GM19467 (cell line): Measurements from ENCODE around the gene RIN1.
"Not testable (repeated sequence)": the region's sequence is repeated elsewhere in the genome, so short reads cannot be mapped to it uniquely, and the experiment has no call there.

Experiments
- ATAC-seq: cut with Tn5 transposase; IDR thresholded peaks from one replicate; pipeline ENCODE4 v1.9.1; 2021; ENCODE audit warnings: mild to moderate bottlenecking, moderate library complexity; ENCODE audit not compliant: unreplicated experiment

The RIN1 gene

DNA sequence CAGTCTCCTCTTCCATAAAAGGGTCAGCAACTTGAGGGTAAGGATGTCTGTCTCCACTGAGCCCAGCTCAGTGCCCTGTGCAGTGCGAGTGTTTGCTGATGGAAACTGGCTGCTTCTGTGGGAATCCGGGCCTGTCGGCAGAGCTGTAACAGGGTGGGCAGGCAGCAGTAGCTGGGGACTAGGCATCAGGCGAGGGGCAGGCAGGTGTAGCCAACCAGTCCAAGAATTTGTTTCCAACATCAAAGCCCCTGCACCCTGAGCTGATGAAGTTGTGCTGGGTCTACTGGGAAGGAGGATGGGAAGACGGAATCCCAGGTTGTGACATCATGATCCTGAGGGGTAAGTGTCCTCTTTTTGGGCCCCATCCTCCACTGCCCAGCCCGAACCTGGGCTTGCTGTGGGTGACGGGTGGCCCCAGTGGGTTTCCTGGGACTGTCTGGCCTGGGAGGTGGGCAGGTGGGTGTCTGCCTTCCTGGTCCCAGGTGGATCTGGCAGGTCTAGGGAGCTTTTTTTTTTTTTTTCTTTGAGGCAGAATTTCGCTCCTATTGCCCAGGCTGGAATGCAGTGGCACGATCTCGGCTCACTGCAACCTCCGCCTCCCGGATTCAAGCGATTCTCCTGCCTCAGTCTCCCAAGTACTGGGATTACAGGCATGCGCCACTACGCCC, 24.3 kb upstream of the RIN1 start:
- ATAC-seq, result no peak

GRCh38 chr11:66359662-66360087, 23.4 kb upstream of the RIN1 start:
- ATAC-seq, result no peak

DNA sequence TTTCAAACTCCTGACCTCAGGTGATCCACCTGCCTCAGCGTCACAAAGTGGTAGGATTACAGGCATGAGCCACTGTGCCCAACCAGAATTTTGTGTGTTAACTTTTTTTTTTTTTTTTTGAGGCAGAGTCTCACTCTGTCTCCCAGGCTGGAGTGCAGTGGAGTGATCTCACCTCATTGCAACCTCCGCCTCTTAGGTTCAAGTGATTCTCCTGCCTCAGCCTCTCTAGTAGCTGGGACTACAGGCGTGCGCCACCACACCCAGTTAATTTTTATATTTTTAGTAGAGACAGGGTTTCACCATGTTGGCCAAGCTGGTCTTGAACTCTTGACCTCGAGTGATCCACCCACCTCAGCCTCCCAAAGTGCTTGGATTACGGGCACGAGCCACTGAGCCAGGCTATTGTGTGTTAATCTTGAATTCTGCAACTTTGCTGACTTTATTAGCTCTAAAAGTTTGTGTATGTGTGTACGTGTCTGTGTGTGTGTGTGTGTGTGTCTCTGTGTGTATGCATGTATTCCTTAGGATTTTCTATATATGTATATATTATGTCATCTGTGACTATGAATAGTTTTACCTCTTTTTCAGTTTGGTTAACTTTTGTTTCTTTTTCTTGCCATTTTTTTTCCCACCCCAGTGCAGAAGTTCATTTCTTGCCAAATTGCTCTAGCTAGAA, 14.5 kb upstream of the RIN1 start:
- not testable (repeated sequence) for ATAC-seq

DNA sequence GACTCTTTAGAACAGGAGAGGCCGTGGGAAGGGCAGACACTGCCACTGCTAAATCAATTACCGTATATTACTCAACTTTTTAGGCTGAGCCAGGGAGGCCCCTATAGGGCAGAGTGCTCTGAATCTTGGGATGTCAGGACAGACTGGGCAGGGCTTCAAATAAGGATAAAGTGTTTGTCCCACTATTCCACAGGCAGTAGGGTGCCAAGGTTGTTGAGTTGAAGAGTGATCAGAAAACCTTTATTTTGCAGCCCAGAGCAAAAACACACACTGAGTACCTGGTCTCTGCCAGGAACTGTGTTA, 12.8 kb upstream of the RIN1 start:
- ATAC-seq, result no peak

- ATAC-seq, result peak; percentile 42
Observed at GRCh38 chr11:66347425-66348276, 11.4 kb upstream of the RIN1 start, which contains the start of gene B4GAT1. Gene B4GAT1, minus strand, starts transcription at chr11:66347629. Its CDS starts 84 bp downstream, at chr11:66347545.

- no peak for ATAC-seq
Observed at GRCh38 chr11:66346476-66347424, 10.5 kb upstream of the RIN1 start.

- no peak for ATAC-seq
Observed at GRCh38 chr11:66345316-66345649, 9.0 kb upstream of the RIN1 start.

- ATAC-seq, result peak; percentile 59
Observed at GRCh38 chr11:66344550-66345315, 8.5 kb upstream of the RIN1 start, which contains the start of gene BRMS1. Gene BRMS1, minus strand, starts transcription at chr11:66345104. Its CDS starts 2,870 bp downstream, at chr11:66342234.

DNA sequence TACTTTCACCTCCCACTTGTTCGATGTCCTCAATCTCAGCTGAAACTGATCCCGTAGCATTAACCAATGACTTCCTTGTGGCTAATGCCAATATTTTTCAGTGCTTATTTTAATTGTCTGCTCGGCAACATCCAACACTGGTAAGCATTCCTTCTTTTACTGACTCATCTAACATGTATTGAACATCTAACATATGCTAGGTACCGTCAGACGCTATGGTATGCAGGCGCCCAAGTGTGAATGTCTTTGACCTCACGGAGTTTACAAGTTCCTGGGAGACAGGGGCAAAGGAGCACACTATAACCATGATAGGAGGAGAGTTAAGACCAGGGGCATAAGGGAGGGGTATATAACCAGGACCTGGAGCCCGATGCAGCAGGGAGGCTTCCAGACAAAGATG, 6.9 kb upstream of the RIN1 start:
- ATAC-seq, result no peak

GRCh38 chr11:66341502-66342126, 5.4 kb upstream of the RIN1 start:
- no peak for ATAC-seq

DNA sequence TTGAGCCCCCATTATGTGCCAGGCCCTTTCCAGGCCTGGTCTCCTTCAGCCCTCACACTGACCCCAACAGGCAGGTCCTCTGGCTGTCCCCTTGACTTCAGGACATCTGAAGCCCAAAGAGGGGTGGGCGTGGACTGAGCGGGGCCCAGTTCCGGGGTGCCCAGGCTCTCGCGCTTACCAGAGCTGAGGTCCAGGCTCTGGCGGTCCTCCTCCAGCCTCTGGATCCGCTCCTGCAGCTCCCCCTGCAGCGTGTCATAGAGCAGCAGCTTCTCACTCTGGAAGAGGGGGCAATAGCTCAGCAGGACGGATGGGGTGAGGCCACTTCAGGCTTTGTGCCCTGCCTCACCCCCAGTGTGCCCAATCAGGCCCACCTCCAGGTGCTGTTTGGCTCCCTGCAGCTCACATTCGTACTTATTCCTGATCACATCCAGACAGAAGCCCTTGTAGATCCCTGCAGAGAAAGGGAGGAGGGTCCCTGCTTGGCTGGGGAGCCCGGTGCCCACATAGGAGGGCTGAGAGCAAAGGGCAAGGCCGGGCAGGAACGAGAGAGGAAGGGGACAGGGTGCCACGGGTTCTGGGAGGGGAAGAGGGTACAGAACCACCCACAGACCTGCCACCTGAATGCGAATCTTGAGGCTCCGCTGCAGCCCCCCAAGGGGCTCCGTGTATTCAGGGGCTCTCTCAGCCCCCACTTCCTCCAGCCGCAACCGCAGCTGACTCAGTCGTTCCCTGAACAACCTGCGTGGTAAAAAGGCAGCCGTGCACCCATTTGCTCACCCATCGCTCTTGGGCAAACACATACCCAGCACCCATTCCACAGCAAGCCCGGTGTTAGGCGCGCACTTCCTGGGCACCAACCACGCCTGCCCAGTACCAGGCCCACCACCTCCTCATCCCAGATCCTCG, 4.6 kb upstream of the RIN1 start:
- ATAC-seq, result no peak

GRCh38 chr11:66339686-66340483, 3.7 kb upstream of the RIN1 start:
- no peak for ATAC-seq

- ATAC-seq, result no peak
Observed at GRCh38 chr11:66339162-66339675, 3.0 kb upstream of the RIN1 start.

GRCh38 chr11:66338276-66339161, 2.3 kb upstream of the RIN1 start:
- ATAC-seq, result no peak

- no peak for ATAC-seq
Observed at GRCh38 chr11:66337103-66337899, 1.1 kb upstream of the RIN1 start.
